Kidney (tissue), 14 donors: Measurements from ENCODE around the gene TEX26. TPM values are rescaled to one million over a fixed set of nuclear protein-coding genes. Genes with fewer than 3 reads are reported as not detected.

Source experiments
- DNase-seq, 5 donors: peaks; one replicate each; pipeline ENCODE4 v3.0.0-alpha.2; 2013 to 2020
- FAIRE-seq: peaks from 2 replicates; lab custom pipeline; 2012; peaks lifted over from hg19 to GRCh38; lab: Jason Lieb, UNC
- H3K27ac ChIP-seq, 2 donors: one replicate each; pipeline ENCODE4 v1.7.0; 2013; ENCODE audit warnings: low read depth in 2 of 2, low read length in 2 of 2, inconsistent platforms in 1 of 2
- H3K27me3 ChIP-seq: one replicate; pipeline ENCODE4 v1.7.1; 2013; ENCODE audit warnings: low read length, inconsistent platforms; ENCODE audit not compliant: control insufficient read depth, insufficient read depth
- H3K36me3 ChIP-seq, 3 donors: one replicate each; pipeline versions ENCODE4 v1.7.0 to v1.7.1; 2013; ENCODE audit warnings: low read length in 3 of 3, control low read depth in 1 of 3, inconsistent platforms in 1 of 3; ENCODE audit not compliant: insufficient read depth in 3 of 3, control insufficient read depth in 2 of 3
- H3K4me1 ChIP-seq, 3 donors: one replicate each; pipeline versions ENCODE4 v1.7.0 to v1.7.1; 2013; ENCODE audit warnings: low read length in 3 of 3, inconsistent platforms in 1 of 3, low read depth in 1 of 3; ENCODE audit not compliant: control insufficient read depth in 2 of 3, insufficient read depth in 2 of 3
- H3K4me3 ChIP-seq, 3 donors: one replicate each; pipeline versions ENCODE4 v1.7.0 to v1.8.1; 2013; ENCODE audit warnings: low read length in 3 of 3, control low read depth in 1 of 3, inconsistent platforms in 1 of 3
- H3K9ac ChIP-seq, 3 donors: one replicate each; pipeline versions ENCODE4 v1.7.0 to v1.7.1; 2013; ENCODE audit warnings: low read length in 3 of 3, control low read depth in 1 of 3, inconsistent platforms in 1 of 3
- H3K9me3 ChIP-seq, 3 donors: one replicate each; pipeline versions ENCODE4 v1.7.0 to v1.7.1; 2013; ENCODE audit warnings: low read length in 3 of 3, control low read depth in 1 of 3, inconsistent platforms in 1 of 3; ENCODE audit not compliant: control insufficient read depth in 2 of 3, insufficient read depth in 1 of 3
- intact Hi-C: fragments of 100-400 bp; cut with DNase I; formaldehyde crosslinking; loops from one replicate; pipeline ENCODE4 v1.11.1; 2022
- polyA plus RNA-seq: library from polyadenylated mRNA; stranded (reverse); fragments of 350-450 nt; fragmentation: Illumina TruSeq; extraction: RNeasy Lipid Tissue Mini Kit (QIAGEN cat#74804); gene quantifications from one replicate; pipeline ENCODE4 v1.2.3, GENCODE V29; 2014; ENCODE audit warnings: low read depth, low replicate concordance; ENCODE audit not compliant: insufficient read depth
- total RNA-seq: library from RNA; stranded (reverse); fragmentation: NEBNext Ultra II Directional; extraction: Animal tissue kit (Norgen Biotek cat#: 25700); gene quantifications from one replicate; pipeline ENCODE4 v1.2.1, GENCODE V29; 2021
- TF ChIP-seq, protein P1 (sequence below): IDR thresholded peaks from 3 replicates; pipeline ENCODE4 v1.5.1; 2012; ENCODE audit warnings: mild to moderate bottlenecking, moderate library complexity, borderline replicate concordance; ENCODE audit not compliant: insufficient read depth; ENCODE audit errors: extremely low read depth
- donor health status: control.
- donor health status: control.
- donor health status: control.
- donor health status: control.
- donor health status: control.
- donor health status: DM: yes; HTN: yes; CAD: no.
- donor health status: Normal renal cell carcinoma (clear cell type).

The TEX26 gene
- total and polyA plus RNA-seq, 2 donors from 2014 or later: not detected

GRCh38 chr13:30998136-30999088 is 66.0 kb downstream of the TEX26 start:
- Histone ChIP-seq H3K27me3 (no peaks in the 10 kb centered on the region), H3K36me3 (no peaks in the 10 kb centered on the region), H3K9ac (no peak overlapping the region), H3K4me3 (no peak overlapping the region), H3K4me1 (no peaks in the 10 kb centered on the region), H3K27ac (no peak overlapping the region), H3K9me3 (no peaks in the 10 kb centered on the region)
- FAIRE-seq (no peak), DNase-seq (peak in 4 of 5 donors; percentile 40 to 52 (median 46))
- intact Hi-C loops: no loop called here
- TF ChIP-seq, protein P1, sequence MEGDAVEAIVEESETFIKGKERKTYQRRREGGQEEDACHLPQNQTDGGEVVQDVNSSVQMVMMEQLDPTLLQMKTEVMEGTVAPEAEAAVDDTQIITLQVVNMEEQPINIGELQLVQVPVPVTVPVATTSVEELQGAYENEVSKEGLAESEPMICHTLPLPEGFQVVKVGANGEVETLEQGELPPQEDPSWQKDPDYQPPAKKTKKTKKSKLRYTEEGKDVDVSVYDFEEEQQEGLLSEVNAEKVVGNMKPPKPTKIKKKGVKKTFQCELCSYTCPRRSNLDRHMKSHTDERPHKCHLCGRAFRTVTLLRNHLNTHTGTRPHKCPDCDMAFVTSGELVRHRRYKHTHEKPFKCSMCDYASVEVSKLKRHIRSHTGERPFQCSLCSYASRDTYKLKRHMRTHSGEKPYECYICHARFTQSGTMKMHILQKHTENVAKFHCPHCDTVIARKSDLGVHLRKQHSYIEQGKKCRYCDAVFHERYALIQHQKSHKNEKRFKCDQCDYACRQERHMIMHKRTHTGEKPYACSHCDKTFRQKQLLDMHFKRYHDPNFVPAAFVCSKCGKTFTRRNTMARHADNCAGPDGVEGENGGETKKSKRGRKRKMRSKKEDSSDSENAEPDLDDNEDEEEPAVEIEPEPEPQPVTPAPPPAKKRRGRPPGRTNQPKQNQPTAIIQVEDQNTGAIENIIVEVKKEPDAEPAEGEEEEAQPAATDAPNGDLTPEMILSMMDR: no peak

DNA sequence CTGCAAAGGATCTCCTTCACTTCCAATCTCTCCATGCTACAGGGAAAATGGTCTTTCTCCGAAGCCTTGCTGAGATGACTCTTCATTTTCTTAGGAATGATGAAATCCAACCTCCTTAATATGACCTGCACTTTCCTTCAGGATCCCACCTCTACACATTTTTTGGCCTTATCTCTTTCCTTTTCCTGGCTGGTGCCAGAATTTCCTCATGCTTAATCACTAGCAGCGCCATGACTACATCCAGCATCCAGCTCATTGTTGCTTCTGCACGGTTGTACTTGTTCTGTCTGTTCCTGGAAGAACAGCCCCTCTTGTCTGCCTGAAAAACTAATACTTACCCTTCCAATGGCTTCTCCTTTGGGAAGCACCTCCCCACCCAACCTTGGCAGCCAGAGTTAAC is 68.4 kb downstream of the TEX26 start:
- FAIRE-seq: no peak
- no peaks in the 10 kb centered on the region for H3K36me3 ChIP-seq

GRCh38 chr13:31001647-31002046 is 69.2 kb downstream of the TEX26 start:
- Histone ChIP-seq H3K27ac (no peak overlapping the region), H3K4me1 (no peaks in the 10 kb centered on the region), H3K27me3 (no peaks in the 10 kb centered on the region), H3K4me3 (no peak overlapping the region), H3K9me3 (no peaks in the 10 kb centered on the region), H3K36me3 (no peaks in the 10 kb centered on the region), H3K9ac (no peak overlapping the region)
- intact Hi-C loops: no loop called here
- FAIRE-seq (no peak), DNase-seq (peak in 1 of 5 donors; percentile 18)
- TF ChIP-seq, protein P1: no peak

More for the DNA sequence above, 68.4 kb downstream of the TEX26 start:
- no peak for DNase-seq
- H3K27ac ChIP-seq: no peak overlapping the region
- TF ChIP-seq, protein P1: no peak
- no peaks in the 10 kb centered on the region for H3K9me3 ChIP-seq
- H3K4me1 ChIP-seq: no peaks in the 10 kb centered on the region
- no peaks in the 10 kb centered on the region for H3K27me3 ChIP-seq
- no peak overlapping the region for H3K4me3 ChIP-seq
- H3K9ac ChIP-seq: no peak overlapping the region
- intact Hi-C loops: no loop called here
